GM23248 (cell line): ENCODE measurements around the gene TAC3. TPM values are rescaled to one million over a fixed set of nuclear protein-coding genes. Genes with fewer than 3 reads are reported as not detected.

Source experiments
- DNase-seq: peaks from one replicate; pipeline ENCODE4 v3.0.0-alpha.2; 2015
- H2AFZ ChIP-seq: fragments of 200-600 bp; sonication (generic); 2 replicates; pipeline ENCODE4 v1.6.1; 2016; ENCODE audit warnings: antibody characterized with exemption
- H3F3A ChIP-seq: fragments of 200-600 bp; sonication (generic); 2 replicates; pipeline ENCODE4 v1.6.1; 2016; ENCODE audit warnings: mild to moderate bottlenecking, antibody characterized with exemption, mixed run types; ENCODE audit not compliant: insufficient read depth
- H3K27ac ChIP-seq: fragments of 200-600 bp; sonication (generic); 2 replicates; pipeline ENCODE4 v1.5.1; 2016; ENCODE audit warnings: mild to moderate bottlenecking
- H3K27me3 ChIP-seq: fragments of 200-600 bp; sonication (generic); replicated peaks from 2 replicates; pipeline ENCODE4 v1.6.1; 2016; ENCODE audit warnings: mild to moderate bottlenecking; ENCODE audit not compliant: insufficient read depth
- H3K36me3 ChIP-seq: fragments of 200-600 bp; sonication (generic); 2 replicates; pipeline ENCODE4 v1.6.1; 2016; ENCODE audit warnings: low read depth, mild to moderate bottlenecking
- H3K4me1 ChIP-seq: fragments of 200-600 bp; sonication (generic); 2 replicates; pipeline ENCODE4 v1.6.1; 2016; ENCODE audit warnings: mild to moderate bottlenecking; ENCODE audit not compliant: insufficient read depth
- H3K4me2 ChIP-seq: fragments of 200-600 bp; sonication (generic); one replicate; pipeline ENCODE4 v1.6.1; 2016; ENCODE audit warnings: mild to moderate bottlenecking; ENCODE audit not compliant: unreplicated experiment
- H3K4me3 ChIP-seq: fragments of 200-600 bp; sonication (generic); 2 replicates; pipeline ENCODE4 v1.5.1; 2016; ENCODE audit warnings: mild to moderate bottlenecking
- H3K79me2 ChIP-seq: fragments of 200-600 bp; sonication (generic); 2 replicates; pipeline ENCODE4 v1.6.1; 2016; ENCODE audit warnings: mild to moderate bottlenecking; ENCODE audit not compliant: insufficient read depth
- H3K9ac ChIP-seq: fragments of 200-600 bp; sonication (generic); 2 replicates; pipeline ENCODE4 v1.6.1; 2016; ENCODE audit warnings: mild to moderate bottlenecking
- H3K9me2 ChIP-seq: fragments of 200-600 bp; sonication (generic); 2 replicates; pipeline ENCODE4 v1.6.1; 2016; ENCODE audit warnings: mixed run types, mild to moderate bottlenecking, moderate library complexity; ENCODE audit not compliant: insufficient read depth
- H3K9me3 ChIP-seq: fragments of 200-600 bp; sonication (generic); one replicate; pipeline ENCODE4 v1.6.1; 2017; ENCODE audit warnings: low read depth
- H4K20me1 ChIP-seq: fragments of 200-600 bp; sonication (generic); 2 replicates; pipeline ENCODE4 v1.6.0; 2016; ENCODE audit not compliant: insufficient read depth
- EZH2 ChIP-seq: fragments of 200-600 bp; sonication (generic); IDR thresholded peaks from 2 replicates; pipeline ENCODE4 v1.6.1; 2018; ENCODE audit warnings: antibody characterized with exemption, mild to moderate bottlenecking; ENCODE audit not compliant: insufficient read depth, poor library complexity, severe bottlenecking
- EZH2phosphoT487 ChIP-seq: fragments of 200-600 bp; sonication (generic); IDR thresholded peaks from 2 replicates; pipeline ENCODE4 v1.6.1; 2018; ENCODE audit warnings: antibody characterized with exemption, moderate library complexity, mild to moderate bottlenecking, low read depth; ENCODE audit not compliant: insufficient read depth
- WGBS, 2 experiments: methylation state at CpG; one replicate each; pipeline ENCODE4 v1.1.6; 2015 to 2017; ENCODE audit warnings: low lambda C conversion rate in 2 of 2, low coverage in 1 of 2; ENCODE audit errors: missing lambda C conversion rate in 2 of 2; 5-methylcytosine and 5-hydroxymethylcytosine counted together
- in situ Hi-C: fragments of 300-500 bp; cut with MboI; formaldehyde crosslinking; loops from 2 replicates; pipeline ENCODE4 v1.15.0; 2020
- polyA plus RNA-seq: library from polyadenylated mRNA; unstranded; fragments of >200 nt; fragmentation: Nextera tagmentation; extraction: Ambion mirVana; gene quantifications from 2 replicates; pipeline ENCODE4 v1.2.1, GENCODE V29; 2016
- total RNA-seq: library from RNA; depleted of rRNA; stranded (reverse); fragments of >200 nt; shearing (Covaris generic); gene quantifications from 2 replicates; pipeline ENCODE4 v1.2.3, GENCODE V29; 2014

TAC3 gene
- total and polyA plus RNA-seq, 2 experiments from 2014 or later, result not detected

GRCh38 chr12:57005980-57006808, 10.1 kb downstream of the TAC3 start, which contains the start of gene ZBTB39:
Gene ZBTB39, minus strand, starts transcription at chr12:57006546. Its CDS starts 1,629 bp downstream, at chr12:57004917.
- peak within 1 kb of the TSS; percentile 35 for H3K27ac ChIP-seq

GRCh38 chr12:57004651-57005050, 11.7 kb downstream of the TAC3 start:
- TF ChIP-seq EZH2 (no peak), EZH2phosphoT487 (no peak)
- H3K36me3 ChIP-seq, result peaks cover 8% of the 10 kb centered on the region; the same call in 1 of the 2 replicates
- no peak overlapping the region for H3K9ac ChIP-seq
- peaks cover 14% of the 10 kb centered on the region for H3K4me1 ChIP-seq
- peaks cover 22% of the 10 kb centered on the region; the same call in 1 of the 2 replicates for H3F3A ChIP-seq
- H2AFZ ChIP-seq, result no peak overlapping the region
- in situ Hi-C loops, result no loop called here
- no peaks in the 10 kb centered on the region; the same call in 1 of the 2 replicates for H4K20me1 ChIP-seq
- no peaks in the 10 kb centered on the region for H3K27me3 ChIP-seq
- DNase-seq, result no peak
- no peaks in the 10 kb centered on the region for H3K9me3 ChIP-seq
- H3K27ac ChIP-seq, result no peak overlapping the region
- no peaks in the 10 kb centered on the region for H3K9me2 ChIP-seq
- H3K79me2 ChIP-seq, result peaks cover 48% of the 10 kb centered on the region
- peak overlapping the region; percentile 97 for H3K4me2 ChIP-seq
- WGBS, 2 experiments, result 61 to 65% methylated on average over 6 of the region's 6 CpGs
- H3K4me3 ChIP-seq, result no peak overlapping the region

More at GRCh38 chr12:57005980-57006808, 10.1 kb downstream of the TAC3 start, which contains the start of gene ZBTB39:
- TF ChIP-seq EZH2phosphoT487, result no peak
- TF ChIP-seq EZH2, result no peak
- no peaks in the 10 kb centered on the region for H3K27me3 ChIP-seq
- H3K9me3 ChIP-seq, result no peaks in the 10 kb centered on the region
- H3K4me1 ChIP-seq, result peaks cover 8% of the 10 kb centered on the region; the same call in 1 of the 2 replicates
- in situ Hi-C loops, result no loop called here
- H2AFZ ChIP-seq, result peak within 1 kb of the TSS; percentile 85
- H3K4me2 ChIP-seq, result peak within 1 kb of the TSS; percentile 97
- H3K36me3 ChIP-seq, result peaks cover 6% of the 10 kb centered on the region; the same call in 1 of the 2 replicates
- H3F3A ChIP-seq, result peaks cover 8% of the 10 kb centered on the region; the same call in 1 of the 2 replicates
- DNase-seq, result peak; percentile 82
- 0 to 2% methylated on average over 14 to 56 of the region's 94 CpGs for WGBS, 2 experiments
- H3K9ac ChIP-seq, result peak within 1 kb of the TSS; percentile 87
- peak within 1 kb of the TSS; percentile 92 for H3K4me3 ChIP-seq
- peaks cover 47% of the 10 kb centered on the region for H3K79me2 ChIP-seq
- no peaks in the 10 kb centered on the region; the same call in 1 of the 2 replicates for H4K20me1 ChIP-seq
- H3K9me2 ChIP-seq, result no peaks in the 10 kb centered on the region

GRCh38 chr12:57003395-57003794, 12.9 kb downstream of the TAC3 start:
- H3K4me2 ChIP-seq, result no peak overlapping the region
- H3K36me3 ChIP-seq, result peaks cover 8% of the 10 kb centered on the region; the same call in 1 of the 2 replicates
- H3K27me3 ChIP-seq, result no peaks in the 10 kb centered on the region
- WGBS, 2 experiments, result 83 to 85% methylated on average over 13 of the region's 13 CpGs
- DNase-seq, result no peak
- H3K9me2 ChIP-seq, result no peaks in the 10 kb centered on the region
- in situ Hi-C loops, result no loop called here
- peaks cover 59% of the 10 kb centered on the region for H3K79me2 ChIP-seq
- H2AFZ ChIP-seq, result no peak overlapping the region
- H3F3A ChIP-seq, result peaks cover 22% of the 10 kb centered on the region; the same call in 1 of the 2 replicates
- H4K20me1 ChIP-seq, result no peaks in the 10 kb centered on the region; the same call in 1 of the 2 replicates
- no peaks in the 10 kb centered on the region for H3K9me3 ChIP-seq
- H3K27ac ChIP-seq, result no peak overlapping the region
- no peak overlapping the region for H3K4me3 ChIP-seq
- peaks cover 18% of the 10 kb centered on the region for H3K4me1 ChIP-seq
- TF ChIP-seq EZH2 (no peak), EZH2phosphoT487 (no peak)
- no peak overlapping the region for H3K9ac ChIP-seq

GRCh38 chr12:57001448-57001906, 14.9 kb downstream of the TAC3 start:
- WGBS, 2 experiments, result 44 to 45% methylated on average over 13 of the region's 13 CpGs
- H4K20me1 ChIP-seq, result no peaks in the 10 kb centered on the region; the same call in 1 of the 2 replicates
- no peaks in the 10 kb centered on the region for H3K27me3 ChIP-seq
- no peak overlapping the region for H3K27ac ChIP-seq
- in situ Hi-C loops, result no loop called here
- no peak overlapping the region for H3K4me3 ChIP-seq
- peaks cover 8% of the 10 kb centered on the region; the same call in 1 of the 2 replicates for H3K36me3 ChIP-seq
- no peak overlapping the region for H2AFZ ChIP-seq
- peaks cover 22% of the 10 kb centered on the region; the same call in 1 of the 2 replicates for H3F3A ChIP-seq
- no peak for TF ChIP-seq EZH2
- TF ChIP-seq EZH2phosphoT487, result no peak
- no peaks in the 10 kb centered on the region for H3K9me2 ChIP-seq
- H3K4me2 ChIP-seq, result no peak overlapping the region
- peaks cover 62% of the 10 kb centered on the region for H3K79me2 ChIP-seq
- H3K4me1 ChIP-seq, result peaks cover 18% of the 10 kb centered on the region
- H3K9me3 ChIP-seq, result no peaks in the 10 kb centered on the region
- DNase-seq, result peak; percentile 69
- H3K9ac ChIP-seq, result no peak overlapping the region
